Heart left ventricle (tissue), 16 donors: Measurements from ENCODE around the gene FOXJ3. TPM values are rescaled to one million over a fixed set of nuclear protein-coding genes. Genes with fewer than 3 reads are reported as not detected.

Source experiments
- ATAC-seq, 4 donors: fragments of 200-7000 bp; cut with Tn5 transposase; one replicate each; pipeline ENCODE4 v1.9.1; 2020 to 2022; ENCODE audit warnings: moderate library complexity in 4 of 4, mild to moderate bottlenecking in 3 of 4, moderate number of reproducible peaks in 1 of 4
- DNase-seq, 5 donors: peaks; one replicate each; pipeline ENCODE4 v3.0.0-alpha.2; 2020
- H3K27ac ChIP-seq, 12 donors: fragments of 200-600 bp; sonication (generic) in 4 of 12; one replicate each; pipeline versions ENCODE4 v1.5.0 to v1.8.0; 2016 to 2022; ENCODE audit warnings: mild to moderate bottlenecking in 2 of 12
- H3K27me3 ChIP-seq, 9 donors: fragments of 200-600 bp; sonication (generic) in 2 of 9; one replicate each; pipeline versions ENCODE4 v1.5.1 to v1.8.0; 2016 to 2022; ENCODE audit warnings: mild to moderate bottlenecking in 3 of 9
- H3K36me3 ChIP-seq, 9 donors: fragments of 200-600 bp; sonication (generic) in 2 of 9; one replicate each; pipeline versions ENCODE4 v1.5.0 to v1.8.0; 2018 to 2022; ENCODE audit warnings: mild to moderate bottlenecking in 2 of 9
- H3K4me1 ChIP-seq, 12 donors: fragments of 200-600 bp; sonication (generic) in 4 of 12; one replicate each; pipeline versions ENCODE4 v1.5.0 to v1.8.0; 2016 to 2022; ENCODE audit warnings: mild to moderate bottlenecking in 3 of 12
- H3K4me3 ChIP-seq, 12 donors: fragments of 200-600 bp; sonication (generic) in 4 of 12; one replicate each; pipeline versions ENCODE4 v1.5.0 to v1.8.0; 2017 to 2022; ENCODE audit warnings: mild to moderate bottlenecking in 9 of 12, moderate library complexity in 4 of 12
- H3K9me3 ChIP-seq, 12 donors: fragments of 200-600 bp; sonication (generic) in 4 of 12; one replicate each; pipeline versions ENCODE4 v1.5.0 to v1.8.0; 2016 to 2022; ENCODE audit warnings: mild to moderate bottlenecking in 1 of 12
- CTCF ChIP-seq, 12 donors: fragments of 200-600 bp; sonication (generic) in 4 of 12; IDR thresholded peaks; one replicate each; pipeline versions ENCODE4 v1.5.0 to v1.8.0; 2018 to 2022; ENCODE audit warnings: antibody characterized with exemption in 12 of 12, mild to moderate bottlenecking in 5 of 12
- POLR2A ChIP-seq, 2 donors: fragments of 450-650 bp; IDR thresholded peaks; one replicate each; pipeline ENCODE4 v1.6.1; 2017; ENCODE audit warnings: antibody characterized with exemption in 2 of 2, mild to moderate bottlenecking in 2 of 2, moderate library complexity in 2 of 2
- WGBS, 4 donors: extraction: QIAGEN DNeasy Blood & Tissue Kit in 2 of 4; methylation state at CpG; one replicate each; pipeline versions ENCODE4 v1.1.5 to v1.1.7; 2013 to 2018; 5-methylcytosine and 5-hydroxymethylcytosine counted together
- intact Hi-C, 10 donors: fragments of 100-400 bp; cut with DNase I; formaldehyde crosslinking; loops; one replicate each; pipeline versions ENCODE4 v1.11.1 to v1.14.2; 2022
- polyA plus RNA-seq, 2 donors: library from polyadenylated mRNA; stranded (reverse); fragments of 200-250 nt; gene quantifications; one replicate each; pipeline ENCODE4 v1.2.3, GENCODE V29; 2013
- total RNA-seq, 9 donors: library from RNA; depleted of rRNA in 2 of 9; stranded (reverse); fragments of >200 nt in 2 of 9; fragmentation: NEBNext Ultra II Directional in 3 of 9; extraction: Animal tissue kit (Norgen Biotek cat#: 25700) in 3 of 9; gene quantifications; one replicate each; pipeline versions ENCODE4 v1.1.0 to v1.2.4, GENCODE V29; 2016 to 2023
- donor health status: ischemic (EF 13 %, LVEDD 7.1; RV severe dilation, severe dysfunction).
- donor health status: healthy with polysubstance abuse.
- donor health status: DM: no; HTN: yes; CAD: no.
- donor health status: DM: no; HTN: no; CAD: no.
- donor health status: ischemic (EF 25% LVEDD 6.9; RV normal size, moderate dysfunction).
- donor health status: ischemic (EF 25% LVEDD 5.7; RV mildly dilated, moderate dysfunction).
- donor health status: healthy.
- donor health status: DM: yes; HTN: yes; CAD: no.
- donor health status: ischemic (EF 35%, LVEDD 5.7; RV mildly dilated, moderate dysfunction).
- donor health status: nonischemic (EF 11% LVEDD 7.7; RV severe dilation, severe dysfunction).
- donor health status: DM: yes; HTN: yes; CAD: no.
- donor health status: PGD.
- donor health status: ischemic (EF 29% LVEDD 5.4; RV normal size, mild dysfunction).
- donor health status: nonischemic (EF 23%, LVEDD 6.1; RV moderate dilation, normal function).

FOXJ3 gene
- total and polyA plus RNA-seq, 11 donors: 10.8 to 48.8 (median 36.4) TPM

GRCh38 chr1:42343049-42343448, 8.0 kb upstream of the FOXJ3 start:
- no peak overlapping the region for H3K4me3 ChIP-seq
- WGBS, 4 donors: 55 to 61% (median 60%) methylated on average over 5 of the region's 5 CpGs
- ATAC-seq (peak in 2 of 4 donors; percentile 45 to 58), DNase-seq (no peak)
- H3K27ac ChIP-seq: peak overlapping the region in 1 of 12 donors; percentile 2
- TF ChIP-seq CTCF (IDR thresholded peaks at IDR 0.05) (no peak), POLR2A (IDR thresholded peaks at IDR 0.05) (no peak)
- intact Hi-C loops: loop anchor here in 8 of 10 donors (10.0 kb wide), 5 partner anchors 112 to 412 kb away; partner anchors contain the start of genes CLDN19 (in 4 of the 8), CCDC30 (in 1 of the 8), PPCS (in 1 of the 8) and YBX1 (in 1 of the 8)
- no peaks in the 10 kb centered on the region for H3K9me3 ChIP-seq
- H3K4me1 ChIP-seq: peaks cover 0 to 19% (median 0%) of the 10 kb centered on the region in 12 donors
- no peaks in the 10 kb centered on the region for H3K27me3 ChIP-seq
- H3K36me3 ChIP-seq: no peaks in the 10 kb centered on the region

- no peak for DNase-seq
- no peaks in the 10 kb centered on the region for H3K27me3 ChIP-seq
- H3K4me3 ChIP-seq: no peak overlapping the region
- no peak overlapping the region for H3K27ac ChIP-seq
- peaks cover 0 to 27% (median 4%) of the 10 kb centered on the region in 12 donors for H3K4me1 ChIP-seq
- no peak for ATAC-seq
- intact Hi-C loops: loop anchor here in 8 of 10 donors (10.0 kb wide), 5 partner anchors 114 to 414 kb away; partner anchors contain the start of genes CLDN19 (in 4 of the 8), CCDC30 (in 1 of the 8), PPCS (in 1 of the 8) and YBX1 (in 1 of the 8)
- WGBS, 4 donors: 79 to 89% (median 87%) methylated on average over 1 of the region's 1 CpG
- no peaks in the 10 kb centered on the region for H3K36me3 ChIP-seq
- H3K9me3 ChIP-seq: no peaks in the 10 kb centered on the region
- TF ChIP-seq CTCF (IDR thresholded peaks at IDR 0.05) (no peak), POLR2A (IDR thresholded peaks at IDR 0.05) (no peak)
Measured at GRCh38 chr1:42340901-42341300, 5.9 kb upstream of the FOXJ3 start.

GRCh38 chr1:42340093-42340492, 5.1 kb upstream of the FOXJ3 start:
- 76 to 82% (median 79%) methylated on average over 2 of the region's 2 CpGs for WGBS, 4 donors

More at GRCh38 chr1:42340093-42340492, 5.1 kb upstream of the FOXJ3 start:
- no peak for DNase-seq
- H3K4me1 ChIP-seq: peaks cover 0 to 29% (median 6%) of the 10 kb centered on the region in 12 donors
- ATAC-seq: no peak
- H3K4me3 ChIP-seq: no peak overlapping the region
- H3K9me3 ChIP-seq: no peaks in the 10 kb centered on the region
- no peak for TF ChIP-seq CTCF (IDR thresholded peaks at IDR 0.05)
- no peak for TF ChIP-seq POLR2A (IDR thresholded peaks at IDR 0.05)
- no peaks in the 10 kb centered on the region for H3K36me3 ChIP-seq
- no peak overlapping the region for H3K27ac ChIP-seq
- no peaks in the 10 kb centered on the region for H3K27me3 ChIP-seq
- intact Hi-C loops: loop anchor here in 8 of 10 donors (10.0 kb wide), 5 partner anchors 115 to 415 kb away; partner anchors contain the start of genes CLDN19 (in 4 of the 8), CCDC30 (in 1 of the 8), PPCS (in 1 of the 8) and YBX1 (in 1 of the 8)
